Suprapubic skin (tissue), 4 donors: ENCODE results near the gene S1PR4. TPM values are rescaled to one million over a fixed set of nuclear protein-coding genes. Genes with fewer than 3 reads are reported as not detected.

Experiments used
- DNase-seq, 2 donors: peaks; one replicate each; pipeline ENCODE4 v3.0.0-alpha.2; 2019; ENCODE audit warnings: low spot score in 2 of 2
- H3K27ac ChIP-seq: fragments of 200-600 bp; sonication (generic); one replicate; pipeline ENCODE4 v1.5.1; 2019
- H3K27me3 ChIP-seq: fragments of 200-600 bp; sonication (generic); one replicate; pipeline ENCODE4 v1.5.1; 2019
- H3K36me3 ChIP-seq: fragments of 200-600 bp; sonication (generic); one replicate; pipeline ENCODE4 v1.5.1; 2019
- H3K4me1 ChIP-seq: fragments of 200-600 bp; sonication (generic); one replicate; pipeline ENCODE4 v1.5.1; 2019
- H3K4me3 ChIP-seq: fragments of 200-600 bp; sonication (generic); one replicate; pipeline ENCODE4 v1.5.1; 2019; ENCODE audit warnings: mild to moderate bottlenecking
- H3K9me3 ChIP-seq: fragments of 200-600 bp; sonication (generic); one replicate; pipeline ENCODE4 v1.5.1; 2019
- CTCF ChIP-seq, 2 donors: fragments of 200-600 bp in 1 of 2; fragments of 450-650 bp in 1 of 2; sonication (generic) in 1 of 2; IDR thresholded peaks; one replicate each; pipeline ENCODE4 v1.5.1; 2016 to 2019; ENCODE audit warnings: antibody characterized with exemption in 2 of 2, mild to moderate bottlenecking in 1 of 2, moderate library complexity in 1 of 2
- EP300 ChIP-seq: sonication (generic); formaldehyde crosslinking; IDR thresholded peaks from one replicate; pipeline ENCODE4 v1.6.1; 2017; ENCODE audit warnings: antibody characterized with exemption
- POLR2A ChIP-seq, 2 donors: fragments of 450-650 bp; IDR thresholded peaks; one replicate each; pipeline ENCODE4 v1.6.1; 2017; ENCODE audit warnings: antibody characterized with exemption in 2 of 2, mild to moderate bottlenecking in 2 of 2, moderate library complexity in 2 of 2
- POLR2AphosphoS5 ChIP-seq, 3 donors: sonication (generic); formaldehyde crosslinking; IDR thresholded peaks; one replicate each; pipeline ENCODE4 v1.6.1; 2017; ENCODE audit warnings: antibody characterized with exemption in 3 of 3
- WGBS: methylation state at CpG from one replicate; pipeline ENCODE4 v1.1.5; 2018; 5-methylcytosine and 5-hydroxymethylcytosine counted together
- total RNA-seq, 4 donors: library from RNA; depleted of rRNA; stranded (reverse); fragments of >200 nt; gene quantifications; one replicate each; pipeline ENCODE4 v1.1.0, GENCODE V29; 2016

The S1PR4 gene
- total RNA-seq, 4 donors from 2014 or later: 0.42 to 2.5 (median 1.9) TPM

GRCh38 chr19:3186891-3187661, 8.5 kb downstream of the S1PR4 start:
- H3K4me3 ChIP-seq: peak overlapping the region; percentile 91
- no peak for TF ChIP-seq POLR2AphosphoS5 (IDR thresholded peaks at IDR 0.05)
- TF ChIP-seq EP300: no peak
- TF ChIP-seq CTCF (IDR thresholded peaks at IDR 0.05): no peak
- peaks cover 33% of the 10 kb centered on the region for H3K4me1 ChIP-seq
- no peak overlapping the region for H3K27ac ChIP-seq
- 71% methylated on average over 23 of the region's 23 CpGs for WGBS
- no peaks in the 10 kb centered on the region for H3K36me3 ChIP-seq
- no peak for DNase-seq
- no peaks in the 10 kb centered on the region for H3K9me3 ChIP-seq
- no peaks in the 10 kb centered on the region for H3K27me3 ChIP-seq

DNA sequence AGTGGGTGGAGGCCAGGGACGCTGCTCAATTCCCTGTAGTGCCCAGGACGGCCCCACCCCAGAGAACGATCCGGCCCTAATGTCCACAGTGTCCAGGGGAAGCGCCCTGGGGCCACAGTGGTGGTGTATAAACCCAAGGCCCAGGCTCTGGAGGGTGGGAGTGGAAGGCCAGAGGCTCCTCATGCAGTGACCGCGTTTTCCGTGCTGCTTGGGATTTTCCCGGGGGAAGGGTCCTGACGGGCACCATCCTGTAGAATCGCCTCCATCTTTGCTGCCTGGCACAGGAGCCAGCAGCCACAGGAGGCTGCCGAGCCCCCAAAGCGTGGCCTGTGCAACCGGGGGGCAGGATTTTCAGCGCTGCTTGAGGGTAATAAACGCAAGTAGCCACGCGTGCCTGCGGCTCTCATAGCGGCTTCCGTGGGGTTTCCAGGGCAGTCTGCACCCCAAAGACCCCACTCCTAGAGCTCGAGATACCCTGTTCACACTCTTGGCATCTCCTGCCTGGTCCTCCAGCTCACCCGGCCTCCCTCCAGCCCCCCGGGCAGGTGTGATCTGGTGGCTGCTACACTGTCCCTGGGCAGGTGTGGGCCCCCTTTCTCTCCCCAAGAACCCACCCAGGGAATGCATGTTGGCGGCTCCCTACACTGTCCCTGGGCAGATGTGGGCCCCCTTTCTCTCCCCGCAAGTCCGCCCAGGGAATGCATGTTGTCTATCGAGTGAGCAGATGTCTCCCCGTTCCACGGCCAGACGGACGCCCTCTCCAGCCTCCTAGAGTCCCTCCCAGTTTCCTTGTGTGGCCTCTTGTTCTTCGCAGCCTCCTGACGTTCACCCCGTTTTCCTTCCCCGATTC, 9.3 kb downstream of the S1PR4 start:
- H3K36me3 ChIP-seq: peaks cover under 1% of the 10 kb centered on the region
- no peak for TF ChIP-seq POLR2AphosphoS5 (IDR thresholded peaks at IDR 0.05)
- no peak for TF ChIP-seq POLR2A (IDR thresholded peaks at IDR 0.05)
- H3K27ac ChIP-seq: no peak overlapping the region
- H3K9me3 ChIP-seq: no peaks in the 10 kb centered on the region
- H3K4me3 ChIP-seq: no peak overlapping the region
- H3K4me1 ChIP-seq: peaks cover 33% of the 10 kb centered on the region
- WGBS: 83% methylated on average over 23 of the region's 36 CpGs
- DNase-seq: no peak
- no peaks in the 10 kb centered on the region for H3K27me3 ChIP-seq

- no peaks in the 10 kb centered on the region for H3K9me3 ChIP-seq
- DNase-seq: no peak
- TF ChIP-seq POLR2A (IDR thresholded peaks at IDR 0.05) (no peak), CTCF (IDR thresholded peaks at IDR 0.05) (no peak)
- no peak overlapping the region for H3K27ac ChIP-seq
- WGBS: 94% methylated on average over 33 of the region's 35 CpGs
- H3K36me3 ChIP-seq: peaks cover 9% of the 10 kb centered on the region
- no peaks in the 10 kb centered on the region for H3K27me3 ChIP-seq
- H3K4me3 ChIP-seq: no peak overlapping the region
- H3K4me1 ChIP-seq: peaks cover 33% of the 10 kb centered on the region
Measured at GRCh38 chr19:3188627-3189596, 10.3 kb downstream of the S1PR4 start.

GRCh38 chr19:3189702-3190469, 11.3 kb downstream of the S1PR4 start:
- Histone ChIP-seq H3K4me1 (peaks cover 32% of the 10 kb centered on the region), H3K27me3 (no peaks in the 10 kb centered on the region), H3K36me3 (peaks cover 9% of the 10 kb centered on the region), H3K4me3 (no peak overlapping the region), H3K27ac (no peak overlapping the region), H3K9me3 (no peaks in the 10 kb centered on the region)
- DNase-seq: no peak
- TF ChIP-seq POLR2A (IDR thresholded peaks at IDR 0.05) (no peak), POLR2AphosphoS5 (IDR thresholded peaks at IDR 0.05) (no peak), CTCF (IDR thresholded peaks at IDR 0.05) (no peak), EP300 (no peak)
- 81% methylated on average over 22 of the region's 28 CpGs for WGBS

DNA sequence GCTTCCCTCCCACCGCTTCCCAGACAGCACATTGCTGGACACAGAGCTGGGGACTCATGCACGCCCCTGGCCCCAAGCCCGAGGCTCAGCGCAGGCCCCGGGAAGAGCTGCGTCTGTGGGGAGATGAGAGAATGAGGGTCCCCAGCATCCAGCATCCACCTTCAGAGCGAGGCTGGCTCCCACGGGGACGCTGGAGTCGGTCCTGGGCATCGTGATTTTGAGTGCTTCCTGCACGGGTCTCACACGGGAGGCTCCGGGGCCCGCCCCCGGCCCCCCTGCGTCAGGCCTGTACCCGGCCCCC, 11.9 kb downstream of the S1PR4 start:
- 93% methylated on average over 6 of the region's 18 CpGs for WGBS
- Histone ChIP-seq H3K4me1 (peaks cover 28% of the 10 kb centered on the region), H3K27ac (no peak overlapping the region), H3K9me3 (no peaks in the 10 kb centered on the region), H3K4me3 (no peak overlapping the region), H3K27me3 (no peaks in the 10 kb centered on the region), H3K36me3 (peaks cover 9% of the 10 kb centered on the region)
- no peak for DNase-seq
- no peak for TF ChIP-seq CTCF (IDR thresholded peaks at IDR 0.05)
- no peak for TF ChIP-seq EP300
- TF ChIP-seq POLR2A (IDR thresholded peaks at IDR 0.05): no peak
- no peak for TF ChIP-seq POLR2AphosphoS5 (IDR thresholded peaks at IDR 0.05)
